GM12872 (cell line): ENCODE data around the gene HSDL1.

Source experiments
- TF ChIP-seq, protein P1 (sequence below): IDR thresholded peaks from 3 replicates; pipeline ENCODE4 v1.5.1; 2011; ENCODE audit warnings: low read depth, mild to moderate bottlenecking, low read length, moderate library complexity; ENCODE audit not compliant: insufficient read depth

HSDL1 gene

DNA sequence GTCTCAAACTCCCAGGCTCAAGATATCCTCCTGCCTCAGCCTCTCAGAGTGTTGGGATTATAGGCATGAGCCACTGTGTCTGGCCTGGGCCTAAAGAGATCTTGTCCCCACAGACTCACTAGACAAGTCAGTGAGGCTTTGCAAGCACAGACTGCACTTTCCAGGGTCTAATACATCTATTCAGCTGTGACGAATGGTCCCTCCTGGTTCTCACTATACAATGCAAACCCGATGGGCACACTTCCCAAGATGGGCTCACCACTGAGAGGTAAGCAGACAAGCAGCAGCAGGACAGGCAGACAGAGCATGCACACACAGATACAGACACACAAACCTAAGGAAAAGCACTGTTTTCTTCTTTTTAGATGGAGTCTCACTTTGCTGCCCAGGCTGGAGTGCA lies 37.1 kb downstream of the HSDL1 start:
- TF ChIP-seq, protein P1, sequence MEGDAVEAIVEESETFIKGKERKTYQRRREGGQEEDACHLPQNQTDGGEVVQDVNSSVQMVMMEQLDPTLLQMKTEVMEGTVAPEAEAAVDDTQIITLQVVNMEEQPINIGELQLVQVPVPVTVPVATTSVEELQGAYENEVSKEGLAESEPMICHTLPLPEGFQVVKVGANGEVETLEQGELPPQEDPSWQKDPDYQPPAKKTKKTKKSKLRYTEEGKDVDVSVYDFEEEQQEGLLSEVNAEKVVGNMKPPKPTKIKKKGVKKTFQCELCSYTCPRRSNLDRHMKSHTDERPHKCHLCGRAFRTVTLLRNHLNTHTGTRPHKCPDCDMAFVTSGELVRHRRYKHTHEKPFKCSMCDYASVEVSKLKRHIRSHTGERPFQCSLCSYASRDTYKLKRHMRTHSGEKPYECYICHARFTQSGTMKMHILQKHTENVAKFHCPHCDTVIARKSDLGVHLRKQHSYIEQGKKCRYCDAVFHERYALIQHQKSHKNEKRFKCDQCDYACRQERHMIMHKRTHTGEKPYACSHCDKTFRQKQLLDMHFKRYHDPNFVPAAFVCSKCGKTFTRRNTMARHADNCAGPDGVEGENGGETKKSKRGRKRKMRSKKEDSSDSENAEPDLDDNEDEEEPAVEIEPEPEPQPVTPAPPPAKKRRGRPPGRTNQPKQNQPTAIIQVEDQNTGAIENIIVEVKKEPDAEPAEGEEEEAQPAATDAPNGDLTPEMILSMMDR, result no peak

DNA sequence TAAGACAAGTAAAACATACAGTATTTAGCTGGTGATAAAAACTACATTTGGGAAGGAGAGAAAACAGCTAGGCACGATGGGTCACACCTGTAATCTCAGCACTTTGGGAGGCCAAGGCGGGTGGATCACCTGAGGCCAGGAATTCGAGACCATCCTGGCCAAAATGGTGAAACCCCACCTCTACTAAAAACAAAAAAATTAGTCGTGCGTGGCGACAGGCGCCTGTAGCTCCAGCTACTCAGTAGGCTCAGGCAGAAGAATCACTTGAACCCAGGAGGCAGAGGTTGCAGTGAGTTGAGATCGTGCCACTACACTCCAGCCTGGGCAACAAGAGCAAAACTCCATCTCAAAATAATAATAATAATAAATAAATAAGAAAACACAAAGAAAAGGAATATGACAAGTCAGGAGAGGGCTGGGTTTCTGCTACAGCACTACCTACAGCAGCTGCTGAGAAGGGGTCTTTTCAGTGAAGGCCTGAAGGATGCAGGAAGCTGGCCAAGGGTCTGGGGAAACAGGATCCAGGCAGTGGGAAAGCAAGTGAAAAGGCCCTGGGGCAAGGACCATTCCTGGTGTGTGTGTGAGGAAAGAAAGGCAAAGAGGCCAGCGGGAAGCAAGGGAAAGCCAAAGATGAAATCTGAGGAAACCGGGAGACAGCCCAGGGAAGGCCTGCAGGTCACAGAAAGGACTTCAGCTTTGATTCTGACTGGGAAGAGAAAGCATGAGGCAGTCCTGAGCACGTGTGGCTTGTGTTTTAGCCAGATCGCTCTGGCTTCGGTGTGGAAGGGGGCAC lies 38.8 kb downstream of the HSDL1 start:
- TF ChIP-seq, protein P1, result no peak

DNA sequence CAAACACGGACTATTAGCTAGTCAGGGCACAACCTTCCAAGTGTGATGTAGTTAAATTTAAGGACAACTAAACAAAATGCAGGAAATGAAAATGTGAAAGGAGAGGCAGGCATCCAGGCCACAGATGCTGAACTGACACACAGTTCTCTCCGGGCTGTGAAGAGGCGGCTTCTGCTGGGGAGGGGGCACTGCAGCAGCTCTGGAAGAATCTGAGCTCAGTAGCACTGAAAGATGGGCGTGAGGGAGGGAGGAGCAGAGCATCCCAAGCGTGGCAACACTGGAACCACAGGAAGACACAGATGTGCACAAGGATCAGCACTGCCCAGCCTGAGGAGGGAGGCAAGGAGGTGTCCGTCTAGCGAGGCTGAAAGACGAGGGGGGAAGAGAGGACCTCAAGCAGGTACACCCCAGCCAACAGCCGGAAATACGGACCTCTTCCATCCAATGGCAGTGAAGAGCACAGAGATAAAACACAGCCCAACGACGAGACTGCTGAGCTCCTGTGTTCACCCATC lies 39.6 kb downstream of the HSDL1 start:
- TF ChIP-seq, protein P1, result no peak

DNA sequence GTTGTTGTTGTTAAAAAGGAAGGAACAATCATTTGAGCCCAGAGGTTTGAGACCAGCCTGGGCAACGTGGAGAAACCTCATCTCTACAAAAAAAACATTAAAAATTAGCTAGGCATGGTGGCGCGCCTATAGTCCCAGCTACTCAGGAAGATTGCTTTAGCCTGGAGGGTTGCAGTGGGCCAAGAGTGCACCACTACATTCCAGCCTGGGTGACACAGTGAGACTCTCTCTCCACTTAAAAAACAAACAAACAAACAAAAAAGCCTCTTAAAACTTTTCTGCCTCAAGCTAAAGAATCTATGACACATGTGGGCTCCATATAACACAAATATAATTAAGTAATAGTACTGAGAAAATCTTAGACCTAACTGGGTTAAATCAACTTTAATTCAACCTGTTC lies 40.7 kb downstream of the HSDL1 start:
- TF ChIP-seq, protein P1, result no peak

DNA sequence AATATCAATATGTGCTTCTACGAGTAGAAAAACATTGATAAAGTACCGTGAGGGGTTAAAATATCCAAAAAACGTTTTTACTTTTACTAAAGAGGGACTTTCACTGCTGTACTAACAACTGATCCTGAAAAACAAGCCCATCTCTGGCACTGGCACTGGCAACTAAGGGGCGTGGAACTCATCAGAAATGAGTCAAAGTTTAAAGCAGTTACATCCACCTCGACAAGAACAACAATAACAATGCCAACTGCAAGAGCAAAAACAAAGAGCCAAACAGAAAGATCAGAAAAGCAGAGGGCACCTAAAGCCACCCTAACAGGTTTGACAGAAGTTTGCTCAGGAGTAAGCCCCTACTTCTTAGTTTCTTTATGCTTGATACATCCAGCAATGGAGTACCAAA lies 41.3 kb downstream of the HSDL1 start:
- TF ChIP-seq, protein P1, result no peak

DNA sequence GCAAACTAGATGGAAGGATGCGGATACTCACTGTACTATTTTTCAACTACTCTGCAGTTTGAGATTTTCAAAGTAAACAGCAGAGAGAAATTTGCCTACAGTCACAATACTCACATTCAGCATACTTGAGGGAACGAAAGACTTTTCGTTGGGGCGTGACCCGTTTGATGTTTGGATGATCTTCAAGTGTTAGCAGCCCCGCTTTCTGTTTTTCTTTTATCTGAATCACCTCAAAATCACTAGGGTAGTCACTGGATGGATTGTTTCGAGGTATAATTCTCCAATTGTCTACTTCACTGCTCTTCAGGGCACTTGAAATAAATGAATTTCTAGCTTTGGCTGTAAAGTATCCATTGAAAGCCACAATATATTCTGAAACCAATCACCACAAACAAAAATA lies 46.0 kb downstream of the HSDL1 start:
- TF ChIP-seq, protein P1, result no peak

DNA sequence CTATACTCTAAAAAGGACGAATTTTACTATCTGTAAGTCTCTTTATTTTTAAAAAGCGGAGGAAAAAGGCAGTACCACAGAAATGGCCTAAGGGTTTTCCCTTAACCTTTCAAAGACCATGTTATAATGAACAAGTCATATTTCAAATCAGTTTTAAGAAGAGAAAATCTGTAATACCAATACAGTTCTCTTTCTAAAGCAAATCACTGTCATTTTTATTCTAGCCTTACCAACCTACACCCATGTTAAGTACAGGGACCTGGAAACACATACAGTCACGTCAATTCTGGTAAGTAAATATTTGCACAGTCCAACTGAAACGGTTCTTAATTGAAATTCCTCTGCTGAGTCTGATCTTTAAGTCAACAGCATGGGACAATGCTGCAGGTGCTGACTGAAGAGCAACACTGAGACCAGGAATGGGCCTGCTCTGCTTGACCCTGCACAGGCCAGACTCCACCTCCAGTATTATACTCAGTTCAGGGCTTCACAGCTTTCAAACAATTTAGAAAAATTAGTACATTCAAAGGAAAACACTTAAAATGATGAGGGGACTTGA lies 48.5 kb downstream of the HSDL1 start:
- TF ChIP-seq, protein P1, result no peak
